ENCODE measurements around the gene COG2. TPM values are rescaled to one million over a fixed set of nuclear protein-coding genes. Genes with fewer than 3 reads are reported as not detected.
"Not testable (repeated sequence)": the region's sequence is repeated elsewhere in the genome, so short reads cannot be mapped to it uniquely, and the experiment has no call there.

Gene COG2
- total RNA-seq, 1 experiment from 2014 or later, result 20.3 TPM

DNA sequence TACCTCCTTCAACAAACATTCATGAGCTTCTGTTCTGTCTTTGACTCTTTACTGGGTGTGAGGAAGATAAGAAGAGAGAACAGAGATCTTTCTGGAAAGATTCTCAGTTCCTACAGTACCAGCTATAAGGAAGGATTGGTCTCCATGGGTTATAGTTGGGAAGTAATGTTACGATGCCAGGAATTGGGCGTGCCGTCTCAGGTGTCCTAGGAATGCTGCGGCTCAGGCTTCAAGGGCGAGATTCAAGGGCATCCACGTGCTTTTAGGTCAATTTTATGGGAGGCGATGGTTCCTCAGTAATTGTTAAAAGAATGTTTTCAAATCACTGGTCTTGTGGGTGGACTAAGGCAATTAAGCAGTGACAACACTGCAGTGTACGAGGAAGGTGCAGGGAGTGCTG, 27.3 kb downstream of the COG2 start:
- no peak for DNase-seq (ENCODE audit: low read depth)

DNA sequence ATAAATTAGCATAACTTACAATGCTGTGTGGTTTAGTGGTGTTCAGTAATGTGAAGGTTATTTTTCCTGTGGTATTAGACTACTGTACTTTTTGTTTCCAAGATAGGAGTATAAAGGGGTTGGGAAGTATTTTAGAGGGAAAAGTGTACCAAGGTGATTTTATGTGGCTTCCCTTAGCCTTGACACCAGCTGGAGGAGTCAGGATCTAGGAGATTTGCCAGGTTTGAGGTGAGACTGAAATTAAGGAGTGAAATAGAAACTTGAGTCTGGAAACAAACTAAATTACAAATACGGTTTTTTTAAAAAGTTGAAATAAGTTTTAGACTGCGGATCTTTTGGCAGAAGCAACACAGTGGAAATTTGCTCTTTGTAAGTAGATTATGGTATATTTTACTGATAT, 32.3 kb downstream of the COG2 start:
- no peak for DNase-seq (ENCODE audit: low read depth)

DNA sequence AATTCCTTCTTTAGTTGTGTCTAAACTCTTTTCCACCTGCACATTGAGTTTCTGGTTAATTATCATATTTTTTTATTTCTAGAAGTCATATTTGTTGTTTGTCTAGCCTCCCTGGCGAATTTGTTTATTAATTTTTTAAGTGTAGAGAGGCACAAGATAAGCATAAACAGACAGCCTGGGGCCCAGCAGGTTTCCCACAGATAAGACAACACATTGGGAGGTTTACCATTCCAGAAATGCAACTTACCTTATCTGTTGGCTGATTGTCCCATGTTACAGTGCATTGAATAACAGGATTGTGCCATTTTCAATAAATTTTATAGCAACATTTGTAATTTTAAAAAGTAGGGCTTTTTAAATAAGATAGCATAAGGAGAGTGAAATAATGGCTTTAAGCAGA, 34.9 kb downstream of the COG2 start:
- DNase-seq (ENCODE audit: low read depth), result no peak

DNA sequence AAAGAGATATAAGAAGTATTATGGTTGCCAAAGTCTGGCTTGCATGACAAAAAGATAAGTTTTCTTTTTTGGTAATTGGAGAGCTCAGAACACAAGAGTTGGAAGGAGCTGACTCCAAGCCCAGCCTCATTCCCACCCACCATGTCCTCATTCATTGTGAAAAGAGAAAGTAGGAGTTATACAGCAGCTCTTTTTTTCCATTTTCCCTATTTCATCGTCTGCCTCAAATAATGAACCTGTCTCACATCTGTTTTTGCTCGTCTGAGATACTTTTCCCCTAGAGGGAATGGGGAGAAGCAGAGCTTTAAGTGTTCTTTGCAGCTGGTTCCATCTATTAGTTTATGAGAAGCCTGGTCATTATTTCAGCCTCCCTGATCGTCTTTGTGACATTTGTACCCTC, 36.9 kb downstream of the COG2 start:
- DNase-seq (ENCODE audit: low read depth), result no peak

DNA sequence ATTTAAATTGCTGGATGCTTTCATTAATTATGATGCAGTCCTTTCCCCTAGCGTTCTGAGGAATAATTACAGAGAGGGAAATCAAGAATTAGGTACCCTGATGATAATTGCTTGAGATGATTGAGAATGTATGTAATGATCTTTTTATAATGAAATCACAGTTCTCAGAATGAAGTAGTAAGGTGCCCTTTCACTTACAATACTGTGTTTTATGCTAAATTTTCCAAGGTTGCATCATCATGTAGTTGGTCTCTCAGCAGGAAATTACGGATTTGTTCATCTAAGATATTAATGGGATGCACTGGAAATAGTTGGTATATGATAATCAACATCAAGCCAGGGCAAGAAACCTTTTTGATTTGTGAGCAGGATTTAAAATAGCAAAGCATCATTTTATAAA, 37.5 kb downstream of the COG2 start:
- no peak for DNase-seq (ENCODE audit: low read depth)

DNA sequence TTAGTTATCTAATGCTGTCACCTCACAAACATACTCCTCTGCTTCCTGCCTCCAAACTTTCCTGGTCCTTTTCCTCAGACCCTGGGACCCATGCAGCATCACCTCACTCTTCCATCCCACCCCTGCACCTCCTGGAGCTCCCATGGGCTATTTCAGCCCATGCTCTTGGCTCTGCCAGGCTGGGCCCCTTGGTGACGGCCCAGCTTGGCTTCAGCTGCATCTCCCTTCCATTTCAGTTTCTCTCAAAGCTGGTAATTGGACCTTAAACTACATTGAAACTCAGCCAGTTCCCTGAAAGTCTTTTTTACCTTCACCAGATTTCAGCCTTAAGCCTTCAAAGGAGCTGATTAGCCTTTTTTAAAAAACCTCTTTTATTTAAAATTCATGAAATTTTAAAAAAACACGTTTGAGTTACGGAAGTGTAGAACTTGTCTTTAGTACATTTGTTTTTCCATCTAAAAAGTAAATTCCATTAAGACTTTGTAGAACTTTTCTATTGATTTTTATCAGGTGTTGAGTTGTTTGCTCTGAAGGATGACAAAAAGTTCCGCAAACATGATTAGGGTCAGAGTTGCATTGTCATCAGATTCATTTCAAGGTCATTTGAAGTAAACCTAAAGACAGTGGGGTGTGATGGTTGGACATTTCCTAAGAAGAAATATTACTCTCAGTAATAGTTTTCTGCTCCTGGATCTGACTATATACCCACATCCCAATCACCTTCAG, 38.2 kb downstream of the COG2 start:
- no peak for DNase-seq (ENCODE audit: low read depth)

DNA sequence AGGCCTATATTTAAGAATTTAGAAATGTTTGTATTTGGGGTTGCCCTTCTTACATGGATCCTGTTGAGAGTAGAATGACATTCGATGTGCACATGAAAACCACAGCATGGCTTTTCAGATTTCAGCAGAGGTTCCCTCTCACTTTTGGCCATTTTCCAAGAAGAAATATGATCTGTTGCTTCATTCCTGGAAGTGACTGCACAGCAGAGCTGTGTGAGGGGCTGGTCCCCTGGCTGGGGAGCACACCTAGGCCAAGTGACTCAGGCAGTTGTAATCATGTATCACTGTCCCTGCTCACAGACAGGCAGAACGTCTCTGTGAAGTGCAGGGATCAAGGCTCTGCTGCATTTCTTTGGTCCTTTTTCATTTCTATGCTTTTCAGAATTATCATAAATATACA, 39.3 kb downstream of the COG2 start:
- DNase-seq (ENCODE audit: low read depth), result peak; percentile 67

DNA sequence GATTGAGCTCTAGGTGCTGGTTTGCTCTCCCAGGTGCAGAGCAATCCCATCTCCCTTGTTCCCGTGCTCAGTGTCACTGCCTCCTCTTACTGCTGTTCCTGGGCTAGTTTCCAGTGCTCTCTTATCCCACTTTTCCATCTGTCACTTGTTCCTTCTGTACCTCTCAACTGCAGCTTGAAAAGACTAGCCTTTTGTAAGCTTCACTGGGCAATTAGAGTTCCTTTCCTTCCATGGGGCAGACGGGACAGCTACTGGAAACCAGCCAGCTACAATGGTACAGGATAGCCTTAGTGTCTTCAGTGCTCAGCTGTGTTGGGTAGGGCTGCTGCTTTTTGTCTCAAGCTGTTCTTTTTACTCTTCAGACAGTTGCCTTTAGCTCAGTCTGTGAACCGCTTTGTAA, 40.0 kb downstream of the COG2 start:
- peak; percentile 16 for DNase-seq (ENCODE audit: low read depth)

DNA sequence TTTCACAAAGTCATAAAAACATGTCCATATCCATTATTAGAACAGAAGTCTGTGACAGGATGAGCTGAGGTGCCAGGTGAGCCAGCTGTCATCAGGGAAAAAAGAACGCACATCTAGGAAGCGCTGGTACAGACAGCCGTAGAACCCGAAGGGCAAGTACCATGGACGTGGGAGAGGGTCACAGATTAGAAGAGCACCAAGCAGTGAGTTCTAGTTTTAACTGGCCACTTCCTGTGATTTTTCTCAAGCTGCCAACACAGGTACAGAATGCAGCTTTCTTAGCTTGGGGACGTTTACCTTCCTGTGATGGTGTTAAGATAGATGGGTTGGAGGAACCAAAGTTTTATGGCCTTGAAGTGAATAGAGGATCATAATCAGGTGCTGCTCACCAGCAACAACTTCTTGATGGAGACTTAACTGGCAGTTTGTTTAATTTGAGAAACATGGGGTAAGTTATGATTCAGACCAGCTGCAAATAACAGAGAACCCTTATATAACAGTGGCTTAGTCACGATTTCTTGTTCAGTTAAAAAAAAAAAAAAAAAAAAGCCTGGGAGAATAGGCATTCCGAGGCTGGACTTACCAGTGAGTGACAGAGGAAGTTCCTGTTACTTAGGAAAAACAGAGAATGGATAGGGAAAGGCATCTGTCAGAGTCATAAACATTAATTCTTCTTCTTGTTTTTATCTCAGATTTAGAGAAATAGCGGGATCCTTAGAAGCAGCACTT, 40.8 kb downstream of the COG2 start:
- peak; percentile 40 for DNase-seq (ENCODE audit: low read depth)

DNA sequence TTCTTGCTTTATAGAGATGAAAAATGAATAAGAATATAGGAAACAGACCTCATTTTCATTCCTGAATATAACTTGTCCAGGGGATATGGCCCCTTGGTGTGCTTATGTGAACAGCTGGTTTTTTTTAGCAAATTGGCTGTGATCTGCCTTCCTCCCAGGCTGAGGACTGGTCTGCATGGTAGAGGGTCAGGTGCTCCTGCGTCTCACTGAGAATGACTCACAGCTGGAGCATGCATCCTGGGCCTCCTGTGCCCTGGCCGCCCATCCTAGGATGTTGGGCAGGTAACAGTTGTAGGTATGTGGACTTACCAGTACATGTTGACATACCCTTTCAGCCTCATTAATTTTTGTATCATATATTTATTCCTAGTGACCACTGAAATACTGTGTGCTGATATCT, 41.9 kb downstream of the COG2 start:
- DNase-seq (ENCODE audit: low read depth), result no peak

DNA sequence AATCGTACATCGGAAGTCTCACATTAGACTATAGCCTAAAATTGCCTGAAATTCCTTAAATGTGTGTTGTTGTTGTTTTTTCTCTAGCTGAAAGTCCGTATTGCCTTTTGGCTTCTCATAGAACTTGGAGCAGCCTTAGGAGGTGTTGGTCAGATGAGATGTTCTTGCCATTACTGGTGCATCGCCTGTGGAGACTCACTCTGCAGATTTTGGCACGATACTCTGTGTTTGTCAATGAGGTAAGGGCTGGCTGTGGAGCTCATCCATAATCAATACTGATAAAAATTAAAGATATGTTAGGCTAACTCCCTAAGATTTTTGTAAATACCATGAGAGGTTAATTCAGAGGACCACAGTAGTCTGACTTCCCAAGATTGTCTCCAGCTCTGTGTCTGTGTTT, 42.7 kb downstream of the COG2 start:
- no peak for DNase-seq (ENCODE audit: low read depth)

DNA sequence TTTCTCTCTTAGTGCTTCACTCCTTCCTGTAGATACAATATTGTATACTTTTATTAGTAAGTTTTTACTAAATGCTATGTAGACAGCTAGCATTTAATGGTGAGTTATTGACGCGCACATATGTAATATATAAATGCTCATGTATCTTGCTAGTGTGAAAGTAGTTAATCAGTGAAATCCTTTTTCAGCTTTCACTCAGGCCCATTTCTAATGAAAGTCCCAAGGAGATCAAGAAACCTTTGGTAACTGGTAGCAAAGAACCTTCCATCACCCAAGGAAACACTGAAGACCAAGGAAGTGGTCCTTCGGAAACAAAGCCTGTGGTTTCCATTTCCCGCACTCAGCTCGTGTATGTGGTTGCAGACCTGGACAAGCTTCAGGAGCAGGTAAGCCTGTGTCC, 44.5 kb downstream of the COG2 start:
- no peak for DNase-seq (ENCODE audit: low read depth)

DNA sequence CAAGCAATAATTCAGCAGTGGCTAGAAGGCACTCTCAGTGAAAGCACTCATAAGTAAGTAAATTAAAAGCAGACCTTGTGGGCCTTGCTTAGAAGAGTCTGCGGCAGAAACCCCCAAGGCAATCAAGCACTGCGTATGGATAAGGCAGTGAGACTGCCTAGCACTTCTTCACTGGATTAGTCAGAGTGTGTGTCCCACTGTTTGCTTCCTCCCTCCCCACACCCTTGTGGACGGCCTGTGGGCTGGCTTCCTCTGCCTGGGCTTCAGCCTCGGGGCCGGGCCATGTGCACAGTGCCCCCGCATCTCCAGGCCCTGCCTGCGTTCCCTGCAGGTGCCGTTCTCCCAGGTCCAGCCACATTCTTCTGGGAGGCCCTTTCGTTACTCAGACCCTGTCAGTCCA, 47.8 kb downstream of the COG2 start:
- no peak for DNase-seq (ENCODE audit: low read depth)

DNA sequence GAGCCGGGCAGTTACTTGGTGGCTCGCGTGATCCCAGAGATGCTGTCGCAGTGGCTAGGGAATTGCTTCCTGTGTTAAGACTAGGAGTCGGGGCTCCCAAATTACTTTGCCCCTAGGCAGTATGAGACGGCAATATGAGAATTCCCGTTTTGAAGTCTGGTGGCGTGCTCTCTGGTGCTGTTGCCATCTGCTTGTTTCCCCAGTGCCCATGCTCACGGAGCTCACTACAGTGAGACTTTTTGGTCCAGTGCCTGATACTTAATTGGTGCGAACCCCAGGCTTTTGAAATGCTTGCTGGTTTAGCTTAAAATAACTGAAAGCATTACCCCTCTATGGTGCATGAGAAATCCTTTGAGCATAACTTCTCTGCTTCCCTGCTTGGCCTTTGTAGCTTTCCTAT, 49.3 kb downstream of the COG2 start:
- no peak for DNase-seq (ENCODE audit: low read depth)

DNA sequence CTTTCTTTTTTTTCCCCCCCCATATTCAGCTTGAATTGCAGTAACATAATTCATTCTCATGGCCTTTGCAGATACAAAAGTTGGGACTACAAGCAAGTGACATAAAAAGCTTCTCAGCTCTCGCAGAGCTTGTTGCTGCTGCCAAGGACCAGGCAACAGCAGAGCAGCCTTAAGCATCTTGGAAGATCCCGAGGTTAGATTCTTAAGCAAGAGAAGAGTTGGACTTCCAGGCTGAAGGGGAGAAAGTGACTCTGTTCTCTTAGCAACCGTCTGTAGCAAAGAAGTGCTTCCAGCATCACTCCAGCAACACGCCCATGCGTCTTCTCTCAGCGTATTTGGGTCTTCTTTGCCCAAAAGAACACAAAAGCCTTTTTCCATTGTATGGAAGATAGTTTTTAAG, 50.9 kb downstream of the COG2 start:
- no peak for DNase-seq (ENCODE audit: low read depth)

DNA sequence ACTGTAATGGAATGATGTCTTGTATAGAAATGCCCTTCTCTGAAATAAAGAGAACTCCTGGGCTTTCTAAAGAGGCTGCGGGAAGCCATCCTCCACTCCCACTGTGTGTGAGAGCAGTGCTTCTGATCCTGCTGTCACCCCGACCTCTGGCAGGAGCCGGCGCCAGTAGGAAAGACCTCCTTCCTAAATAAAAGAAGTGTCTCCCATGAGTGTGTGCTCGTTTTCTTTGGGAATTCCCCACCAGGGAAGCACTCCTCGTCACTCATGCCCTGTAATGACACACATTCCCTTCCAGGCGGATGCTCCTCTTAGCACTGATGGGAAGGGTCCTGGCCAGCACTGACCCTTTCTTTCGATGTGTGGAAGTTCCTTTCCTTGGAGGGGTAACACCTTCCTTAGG, 51.5 kb downstream of the COG2 start:
- no peak for DNase-seq (ENCODE audit: low read depth)

DNA sequence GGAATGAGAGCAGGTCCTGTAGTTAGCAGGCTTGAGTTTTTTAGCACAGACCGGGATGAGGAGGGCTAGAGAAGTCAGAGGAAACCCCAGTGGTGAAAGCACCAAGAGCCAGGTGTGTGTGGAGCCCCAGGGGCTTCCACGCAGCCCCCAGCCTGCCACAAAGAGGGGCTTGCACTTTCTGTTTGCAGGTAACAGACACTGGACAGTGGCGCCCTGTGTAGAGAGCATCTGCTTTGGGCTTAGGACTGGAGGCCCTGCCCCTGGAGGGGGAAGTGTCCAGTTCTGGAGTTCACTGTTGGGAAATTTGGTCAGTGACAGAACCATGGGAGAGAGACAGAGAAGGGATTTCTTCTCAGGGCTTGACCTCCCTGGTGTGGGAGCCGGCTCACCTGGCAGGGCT, 52.2 kb downstream of the COG2 start:
- DNase-seq (ENCODE audit: low read depth), result no peak

DNA sequence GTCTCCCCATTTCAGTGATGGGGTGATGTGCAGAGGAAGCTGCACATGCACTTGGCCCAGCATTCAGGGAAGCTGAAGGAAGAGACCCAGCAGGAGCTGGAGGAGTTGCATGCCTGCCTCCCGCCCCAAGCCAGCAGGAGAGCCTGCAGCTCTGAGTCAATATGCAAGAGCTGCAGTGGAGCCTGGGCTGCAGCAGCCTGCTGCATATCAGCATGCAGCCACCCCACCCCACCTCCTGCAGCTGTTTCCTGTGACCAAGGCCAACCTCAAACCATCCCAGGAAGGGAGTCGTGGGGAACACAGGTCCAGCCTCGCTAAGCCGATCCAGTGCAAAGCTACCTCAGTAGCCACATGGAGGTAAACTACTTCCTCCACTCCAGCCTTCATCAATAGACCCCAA, 52.7 kb downstream of the COG2 start:
- no peak for DNase-seq (ENCODE audit: low read depth)

DNA sequence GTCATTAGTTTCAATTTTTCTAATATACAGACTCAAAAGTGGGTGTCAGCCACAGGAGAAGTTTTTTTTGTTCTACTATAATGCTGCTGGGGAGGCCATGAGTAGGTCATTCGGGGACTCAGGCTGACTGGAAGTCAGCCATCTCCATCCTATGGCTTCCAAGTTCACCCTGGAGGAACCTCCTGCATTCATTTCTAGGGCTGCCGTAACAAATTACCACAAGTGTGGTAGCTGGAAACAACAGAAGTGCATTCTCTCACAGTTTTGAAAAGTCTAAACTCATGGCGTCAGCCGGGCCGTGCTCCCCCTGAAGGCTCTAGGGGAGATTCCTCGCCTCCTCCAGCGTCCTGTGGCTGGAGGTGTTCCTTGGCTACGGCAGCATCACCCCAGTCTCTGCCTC, 53.9 kb downstream of the COG2 start:
- DNase-seq (ENCODE audit: low read depth), result no peak

DNA sequence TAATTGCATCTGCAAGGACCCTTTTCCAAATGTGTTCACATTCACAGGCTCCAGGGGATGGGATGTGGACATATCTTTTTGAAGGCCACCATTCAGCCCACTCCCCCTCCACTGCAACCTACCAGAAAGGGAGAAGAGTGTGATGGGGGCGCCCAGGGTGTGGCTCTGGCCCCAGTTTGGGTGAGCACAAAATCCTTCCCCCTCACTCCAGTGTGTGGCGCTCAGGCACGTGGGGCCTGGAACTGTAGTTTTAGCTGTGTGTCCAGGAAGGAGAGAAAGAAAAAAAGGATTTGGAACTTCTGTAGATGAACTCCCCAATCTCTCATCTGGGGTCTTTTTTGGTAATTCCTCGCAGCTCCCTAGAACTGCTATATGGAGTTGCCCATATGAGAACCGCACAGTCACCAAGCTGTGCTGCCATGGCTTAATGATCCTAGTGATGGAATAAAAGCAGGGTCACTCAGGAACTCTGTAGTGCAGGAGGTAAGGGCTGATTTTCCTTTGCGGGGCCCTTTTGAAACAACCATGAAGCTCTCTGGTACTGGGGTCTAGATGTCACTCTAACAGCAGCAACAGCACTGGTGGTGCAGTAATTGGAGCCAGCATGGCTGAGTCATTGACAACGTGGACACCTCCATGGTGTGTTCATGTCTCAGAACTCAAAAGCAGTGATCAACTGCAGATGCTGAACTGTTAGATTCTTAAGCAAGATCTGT, 54.6 kb downstream of the COG2 start:
- DNase-seq (ENCODE audit: low read depth), result peak; percentile 10

DNA sequence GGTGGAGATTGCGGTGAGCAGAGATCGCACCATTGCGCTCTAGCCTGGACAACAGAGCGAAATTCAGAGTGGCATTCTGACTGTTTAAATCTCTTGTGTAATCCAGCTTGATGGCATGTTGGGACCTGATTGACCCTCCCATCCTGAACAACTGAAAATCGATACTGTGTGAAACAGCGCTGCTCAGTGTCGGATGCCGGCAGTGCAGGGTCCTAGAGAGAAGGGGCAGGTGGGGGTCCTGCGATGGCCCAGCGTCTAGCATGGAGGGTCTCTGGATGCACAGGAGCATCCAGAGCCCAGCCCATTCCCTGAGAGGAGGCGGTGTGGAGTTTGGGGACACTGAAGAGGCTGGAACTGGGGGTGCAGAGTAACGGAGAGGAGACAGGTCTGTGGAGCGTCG, 55.8 kb downstream of the COG2 start:
- DNase-seq (ENCODE audit: low read depth), result no peak

DNA sequence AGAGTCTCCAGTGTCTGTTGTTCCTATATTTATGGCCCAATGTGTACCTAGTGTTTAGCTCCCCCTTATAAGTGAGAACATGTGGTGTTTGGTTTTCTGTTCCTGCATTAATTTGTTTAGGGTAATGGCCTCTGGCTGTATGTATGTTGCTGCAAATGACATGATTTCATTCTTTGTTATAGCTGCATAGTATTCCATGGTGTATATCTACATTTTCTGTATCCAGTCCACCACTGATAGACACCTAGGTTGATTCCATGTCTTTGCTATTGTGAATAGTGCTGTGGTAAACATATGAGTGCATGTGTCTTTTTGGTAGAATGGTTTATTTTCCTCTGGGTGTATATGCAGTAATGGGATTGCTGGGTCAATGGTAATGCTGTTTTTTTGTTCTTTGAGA, 56.7 kb downstream of the COG2 start:
- not testable (repeated sequence) for DNase-seq (ENCODE audit: low read depth)

DNA sequence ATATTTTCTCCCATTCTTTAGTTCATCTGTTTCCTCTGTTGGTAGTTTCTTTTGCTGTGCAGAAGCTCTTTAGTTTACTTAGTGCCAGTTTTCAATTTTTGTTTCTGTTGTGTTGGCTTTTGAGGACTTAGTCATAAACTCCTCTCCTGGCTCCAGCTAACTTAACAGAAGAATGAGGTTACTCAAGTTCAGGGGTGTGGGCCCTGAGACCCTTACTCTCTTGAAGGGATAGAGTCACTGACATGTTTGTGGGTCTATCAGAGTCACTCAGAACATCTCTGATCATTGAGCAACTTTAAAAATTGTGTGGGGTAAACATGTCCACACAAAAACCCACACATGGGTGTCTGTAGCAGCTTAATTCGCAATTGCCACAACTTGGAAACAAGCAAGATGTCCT, 57.4 kb downstream of the COG2 start:
- DNase-seq (ENCODE audit: low read depth), result no peak
